Epidermal melanocyte (primary cell): ENCODE measurements around the gene GNB4.

Source experiments
- DNase-seq: peaks from one replicate; pipeline ENCODE4 v3.0.0; 2011; ENCODE audit warnings: low spot score; ENCODE audit not compliant: insufficient read length

The GNB4 gene

GRCh38 chr3:179451265-179452175, at the start of gene GNB4:
TSS of gene GNB4 (minus strand) at chr3:179451470. CDS start at chr3:179426200, 25,270 bp downstream.
- DNase-seq, result peak; percentile 66

GRCh38 chr3:179495483-179495882, 44.2 kb upstream of the GNB4 start:
- no peak for DNase-seq

GRCh38 chr3:179493260-179493659, 42.0 kb upstream of the GNB4 start:
- DNase-seq, result no peak

- DNase-seq, result no peak
Measured at GRCh38 chr3:179488213-179488612, 36.9 kb upstream of the GNB4 start.

- no peak for DNase-seq
Measured at GRCh38 chr3:179486806-179487205, 35.5 kb upstream of the GNB4 start.

GRCh38 chr3:179482857-179483256, 31.6 kb upstream of the GNB4 start:
- no peak for DNase-seq

- no peak for DNase-seq
Measured at GRCh38 chr3:179476215-179476614, 24.9 kb upstream of the GNB4 start.

GRCh38 chr3:179474480-179474879, 23.2 kb upstream of the GNB4 start:
- no peak for DNase-seq

- no peak for DNase-seq
Measured at GRCh38 chr3:179473565-179473964, 22.3 kb upstream of the GNB4 start.

GRCh38 chr3:179464323-179465092, 13.2 kb upstream of the GNB4 start:
- no peak for DNase-seq

- no peak for DNase-seq
Measured at GRCh38 chr3:179463319-179463718, 12.0 kb upstream of the GNB4 start.

- DNase-seq, result no peak
Measured at GRCh38 chr3:179460260-179460659, 9.0 kb upstream of the GNB4 start.

- DNase-seq, result no peak
Measured at GRCh38 chr3:179455954-179456353, 4.7 kb upstream of the GNB4 start.

- DNase-seq, result no peak
Measured at GRCh38 chr3:179454887-179455286, 3.6 kb upstream of the GNB4 start.

GRCh38 chr3:179453967-179454366, 2.7 kb upstream of the GNB4 start:
- no peak for DNase-seq

GRCh38 chr3:179452872-179453271, 1.6 kb upstream of the GNB4 start:
- no peak for DNase-seq

- DNase-seq, result peak; percentile 60
Measured at GRCh38 chr3:179452176-179452564, 900 bp upstream of the GNB4 start.

GRCh38 chr3:179450901-179451264, 387 bp downstream of the GNB4 start:
- no peak for DNase-seq

GRCh38 chr3:179450261-179450701, 989 bp downstream of the GNB4 start:
- DNase-seq, result no peak

- no peak for DNase-seq
Measured at GRCh38 chr3:179449636-179450035, 1.6 kb downstream of the GNB4 start.

- no peak for DNase-seq
Measured at GRCh38 chr3:179447251-179447650, 4.0 kb downstream of the GNB4 start.

GRCh38 chr3:179446501-179446900, 4.8 kb downstream of the GNB4 start:
- no peak for DNase-seq
